OCI-LY3 (cell line): Measurements from ENCODE around the gene PFKFB4.

Experiments
- EZH2phosphoT487 ChIP-seq: fragments of 200-600 bp; shearing (Covaris generic); IDR thresholded peaks from 2 replicates; pipeline ENCODE4 v1.6.1; 2018; ENCODE audit warnings: antibody characterized with exemption, mixed run types, low read depth
- TF ChIP-seq, protein P1 (sequence below): fragments of 200-600, 300-600 bp; sonication (generic); IDR thresholded peaks from 2 replicates; pipeline ENCODE4 v1.5.1; 2014; ENCODE audit warnings: antibody characterized with exemption, low read length, low read depth

GRCh38 chr3:48532977-48533337 is 23.6 kb downstream of the PFKFB4 start:
- TF ChIP-seq, protein P1, sequence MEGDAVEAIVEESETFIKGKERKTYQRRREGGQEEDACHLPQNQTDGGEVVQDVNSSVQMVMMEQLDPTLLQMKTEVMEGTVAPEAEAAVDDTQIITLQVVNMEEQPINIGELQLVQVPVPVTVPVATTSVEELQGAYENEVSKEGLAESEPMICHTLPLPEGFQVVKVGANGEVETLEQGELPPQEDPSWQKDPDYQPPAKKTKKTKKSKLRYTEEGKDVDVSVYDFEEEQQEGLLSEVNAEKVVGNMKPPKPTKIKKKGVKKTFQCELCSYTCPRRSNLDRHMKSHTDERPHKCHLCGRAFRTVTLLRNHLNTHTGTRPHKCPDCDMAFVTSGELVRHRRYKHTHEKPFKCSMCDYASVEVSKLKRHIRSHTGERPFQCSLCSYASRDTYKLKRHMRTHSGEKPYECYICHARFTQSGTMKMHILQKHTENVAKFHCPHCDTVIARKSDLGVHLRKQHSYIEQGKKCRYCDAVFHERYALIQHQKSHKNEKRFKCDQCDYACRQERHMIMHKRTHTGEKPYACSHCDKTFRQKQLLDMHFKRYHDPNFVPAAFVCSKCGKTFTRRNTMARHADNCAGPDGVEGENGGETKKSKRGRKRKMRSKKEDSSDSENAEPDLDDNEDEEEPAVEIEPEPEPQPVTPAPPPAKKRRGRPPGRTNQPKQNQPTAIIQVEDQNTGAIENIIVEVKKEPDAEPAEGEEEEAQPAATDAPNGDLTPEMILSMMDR: no peak
- TF ChIP-seq EZH2phosphoT487: no peak
